Caco-2 (cell line): ENCODE results near the gene SH3GLB2. TPM values are rescaled to one million over a fixed set of nuclear protein-coding genes. Genes with fewer than 3 reads are reported as not detected.
A peak's percentile ranks its signal among the peaks of the same experiment; 100 is the strongest.
"Not testable (repeated sequence)": the region's sequence is repeated elsewhere in the genome, so short reads cannot be mapped to it uniquely, and the experiment has no call there.

Experiments
- BruUV-seq: library from RNA; stranded (reverse); fragments of 400-500 nt; replicated peaks from 2 replicates; lab custom pipeline; 2021; lab: Mats Ljungman, UMichigan
- CTCF ChIA-PET: fragments of 300-600 bp; sonication (Branson Sonifier 250); formaldehyde crosslinking; loops from one replicate; lab custom pipeline; 2022; ENCODE audit warnings: antibody characterized with exemption; lab: Charles Lee
- POLR2A ChIA-PET: fragments of 300-600 bp; sonication (Branson Sonifier 250); formaldehyde crosslinking; loops from one replicate; lab custom pipeline; 2022; ENCODE audit warnings: antibody characterized with exemption; lab: Charles Lee
- DNase-seq, 2 experiments: peaks; one replicate each; pipeline versions ENCODE4 v3.0.0 to v3.0.0-alpha.2; 2020 to 2022
- H3K27me3 ChIP-seq: replicated peaks from 2 replicates; pipeline ENCODE4 v1.6.0; 2011; ENCODE audit warnings: low read length; ENCODE audit not compliant: control insufficient read depth, insufficient read depth
- H3K36me3 ChIP-seq: 2 replicates; pipeline ENCODE4 v1.5.1; 2011; ENCODE audit warnings: low read length; ENCODE audit not compliant: control insufficient read depth, insufficient read depth
- H3K4me1 ChIP-seq: fragments of 250-450 bp; sonication (Bioruptor Pico); 2 replicates; pipeline ENCODE4 v1.5.1; 2020; ENCODE audit warnings: mild to moderate bottlenecking
- H3K4me3 ChIP-seq: 2 replicates; pipeline ENCODE4 v1.5.1; 2011; ENCODE audit warnings: low read depth, mild to moderate bottlenecking, control low read depth, low read length
- H3K9me3 ChIP-seq: fragments of 250-450 bp; sonication (Bioruptor Pico); 2 replicates; pipeline ENCODE4 v1.5.1; 2020; ENCODE audit warnings: mild to moderate bottlenecking, moderate library complexity
- H3K27ac Mint-ChIP-seq: one replicate; pipeline ENCODE4 v1.8.0; 2022; ENCODE audit warnings: mixed read lengths; ENCODE audit not compliant: unreplicated experiment
- H3K27me3 Mint-ChIP-seq: one replicate; pipeline ENCODE4 v1.8.0; 2022; ENCODE audit warnings: mixed read lengths; ENCODE audit not compliant: insufficient read depth, unreplicated experiment
- H3K36me3 Mint-ChIP-seq: one replicate; pipeline ENCODE4 v1.8.0; 2022; ENCODE audit warnings: mild to moderate bottlenecking, mixed read lengths; ENCODE audit not compliant: insufficient read depth, unreplicated experiment
- H3K4me1 Mint-ChIP-seq: one replicate; pipeline ENCODE4 v1.8.0; 2022; ENCODE audit warnings: low read depth, mixed read lengths; ENCODE audit not compliant: unreplicated experiment
- H3K4me3 Mint-ChIP-seq: one replicate; pipeline ENCODE4 v1.8.0; 2022; ENCODE audit warnings: mild to moderate bottlenecking, moderate library complexity, mixed read lengths; ENCODE audit not compliant: unreplicated experiment
- H3K9me3 Mint-ChIP-seq: one replicate; pipeline ENCODE4 v1.8.0; 2022; ENCODE audit warnings: mixed read lengths; ENCODE audit not compliant: unreplicated experiment
- CTCF ChIP-seq, 2 experiments: fragments of 200-600 bp in 1 of 2; IDR thresholded peaks; 1 replicate in 1 of 2; 2 replicates in 1 of 2; pipeline versions ENCODE4 v1.5.1 to v1.8.0; 2011 to 2022; ENCODE audit warnings: antibody characterized with exemption in 1 of 2, control low read depth in 1 of 2, inconsistent platforms in 1 of 2, low read depth in 1 of 2, low read length in 1 of 2, mild to moderate bottlenecking in 1 of 2, moderate library complexity in 1 of 2; ENCODE audit not compliant: insufficient read depth in 1 of 2, severe bottlenecking in 1 of 2, unreplicated experiment in 1 of 2
- intact Hi-C: fragments of 100-400 bp; cut with micrococcal nuclease; formaldehyde crosslinking; loops from one replicate; pipeline ENCODE4 v1.10.0; 2022; ENCODE audit not compliant: unreplicated experiment
- total RNA-seq: library from RNA; stranded (reverse); gene quantifications from 2 replicates; pipeline ENCODE4 v1.2.3, GENCODE V29; 2022

Gene SH3GLB2
- total RNA-seq, 1 experiment from 2014 or later, result 66.7 TPM

- Histone ChIP-seq H3K4me3 (no peak overlapping the region), H3K27me3 (no peaks in the 10 kb centered on the region), H3K9me3 (no peaks in the 10 kb centered on the region), H3K36me3 (peaks cover 2% of the 10 kb centered on the region), H3K4me1 (no peaks in the 10 kb centered on the region)
- TSS peak; percentile 70 for BruUV-seq
- ChIA-PET POLR2A (no interaction called here), CTCF (interaction anchor here (0.5 to 3.1 kb wide), 3 partner anchors 13 to 53 kb away, joined by 3 to 10 read pairs (median 4); partner anchors contain the start of gene SH3GLB2)
- intact Hi-C loops, result loop anchor here (2.0 kb wide), 1 partner anchor 22 kb away; the partner anchor contains the start of gene SH3GLB2
- H3K27me3 Mint-ChIP-seq, result no peaks in the 10 kb centered on the region
- no peaks in the 10 kb centered on the region for H3K9me3 Mint-ChIP-seq
- peak; percentile 77 to 83 for DNase-seq
- H3K4me1 Mint-ChIP-seq, result no peaks in the 10 kb centered on the region
- H3K36me3 Mint-ChIP-seq, result peaks cover 79% of the 10 kb centered on the region
- peak overlapping the region; percentile 49 for H3K27ac Mint-ChIP-seq
- peak; percentile 78 to 96 for TF ChIP-seq CTCF (IDR thresholded peaks at IDR 0.05; ENCODE audit: insufficient read depth in 1 of 2, low read depth in 1 of 2, low read length in 1 of 2, severe bottlenecking in 1 of 2, unreplicated experiment in 1 of 2)
- no peak overlapping the region for H3K4me3 Mint-ChIP-seq
Observed at GRCh38 chr9:129006328-129007034, 21.6 kb downstream of the SH3GLB2 start.

- no TSS peak for BruUV-seq
- no peak for TF ChIP-seq CTCF (IDR thresholded peaks at IDR 0.05; ENCODE audit: insufficient read depth in 1 of 2, low read depth in 1 of 2, low read length in 1 of 2, severe bottlenecking in 1 of 2, unreplicated experiment in 1 of 2)
- Mint-ChIP-seq H3K27ac (peak overlapping the region; percentile 63), H3K27me3 (no peaks in the 10 kb centered on the region), H3K36me3 (peaks cover 80% of the 10 kb centered on the region), H3K4me1 (no peaks in the 10 kb centered on the region), H3K9me3 (no peaks in the 10 kb centered on the region), H3K4me3 (no peak overlapping the region)
- H3K4me3 ChIP-seq, result no peak overlapping the region
- DNase-seq, result no peak
- CTCF ChIA-PET, result interaction anchor here (1.1 kb wide), 1 partner anchor 14 kb away, joined by 4 read pairs; no protein-coding TSS in a partner anchor
- POLR2A ChIA-PET, result interaction anchor here (0.5 kb wide), 1 partner anchor 16 kb away, joined by 4 read pairs; no protein-coding TSS in a partner anchor
- intact Hi-C loops, result no loop called here
- H3K27me3 ChIP-seq, result no peaks in the 10 kb centered on the region
- H3K9me3 ChIP-seq, result no peaks in the 10 kb centered on the region
- H3K4me1 ChIP-seq, result no peaks in the 10 kb centered on the region
- peaks cover 7% of the 10 kb centered on the region for H3K36me3 ChIP-seq
Observed at GRCh38 chr9:129005336-129005997, 22.7 kb downstream of the SH3GLB2 start.

- H3K36me3 Mint-ChIP-seq, result peaks cover 86% of the 10 kb centered on the region
- BruUV-seq, H3K36me3 ChIP-seq, H3K4me1 ChIP-seq, H3K4me3 ChIP-seq, H3K9me3 ChIP-seq, POLR2A ChIA-PET, H3K27me3 ChIP-seq, DNase-seq, H3K4me3 Mint-ChIP-seq, H3K27ac Mint-ChIP-seq, H3K27me3 Mint-ChIP-seq, H3K4me1 Mint-ChIP-seq, H3K9me3 Mint-ChIP-seq, intact Hi-C loops: not testable (repeated sequence)
- CTCF ChIA-PET, result interaction anchor here (0.6 to 0.8 kb wide), 4 partner anchors 54 to 152 kb away, joined by 3 to 4 read pairs (median 3); no protein-coding TSS in a partner anchor
Observed at GRCh38 chr9:129004173-129004572, 24.0 kb downstream of the SH3GLB2 start.
